Mesodermal cell (in vitro differentiated cells): ENCODE results near the gene SARS2.
"Not testable (repeated sequence)": the region's sequence is repeated elsewhere in the genome, so short reads cannot be mapped to it uniquely, and the experiment has no call there.

Experiments used
- H3K27ac ChIP-seq: 2 replicates; pipeline ENCODE4 v1.7.0; 2013; ENCODE audit warnings: mild to moderate bottlenecking, low read depth, low read length, moderate library complexity; ENCODE audit not compliant: severe bottlenecking
- H3K36me3 ChIP-seq: 2 replicates; pipeline ENCODE4 v1.7.1; 2013; ENCODE audit warnings: mild to moderate bottlenecking, low read length, moderate library complexity; ENCODE audit not compliant: control insufficient read depth, insufficient read depth
- H3K4me1 ChIP-seq: one replicate; pipeline ENCODE4 v1.7.1; 2013; ENCODE audit warnings: mild to moderate bottlenecking, low read length; ENCODE audit not compliant: insufficient read depth, control insufficient read depth, poor library complexity, severe bottlenecking
- H3K4me3 ChIP-seq: 2 replicates; pipeline ENCODE4 v1.7.0; 2013; ENCODE audit warnings: low read length, control low read depth, mild to moderate bottlenecking; ENCODE audit not compliant: insufficient read depth, poor library complexity, severe bottlenecking; ENCODE audit errors: extremely low read depth
- H3K9me3 ChIP-seq: 2 replicates; pipeline ENCODE4 v1.7.1; 2013; ENCODE audit warnings: mild to moderate bottlenecking, low read length, moderate library complexity; ENCODE audit not compliant: control insufficient read depth
- WGBS, 2 experiments: methylation state at CpG; one replicate each; pipeline ENCODE4 v1.1.5; 2013; ENCODE audit warnings: missing lambda C conversion rate in 2 of 2; ENCODE audit not compliant: insufficient coverage in 2 of 2; 5-methylcytosine and 5-hydroxymethylcytosine counted together

The SARS2 gene

GRCh38 chr19:38966149-38966548 lies 35.6 kb upstream of the SARS2 start:
- 94 to 96% methylated on average over 2 to 3 of the region's 5 CpGs for WGBS, 2 experiments
- H3K9me3 ChIP-seq, H3K4me1 ChIP-seq, H3K4me3 ChIP-seq, H3K27ac ChIP-seq: not testable (repeated sequence)
- peaks cover 37% of the 10 kb centered on the region for H3K36me3 ChIP-seq

- WGBS, 2 experiments: 67 to 80% methylated on average over 1 to 2 of the region's 2 CpGs
- H3K36me3 ChIP-seq: peaks cover 34% of the 10 kb centered on the region
Observed at GRCh38 chr19:38964738-38965137, 34.2 kb upstream of the SARS2 start.

GRCh38 chr19:38959618-38960017 lies 29.1 kb upstream of the SARS2 start:
- no peak overlapping the region for H3K4me3 ChIP-seq
- H3K36me3 ChIP-seq: peaks cover 39% of the 10 kb centered on the region
- no CpG with 5 or more reads among the region's 5 CpGs for WGBS, 2 experiments
- H3K27ac ChIP-seq: no peak overlapping the region
- no peaks in the 10 kb centered on the region for H3K4me1 ChIP-seq
- H3K9me3 ChIP-seq: no peaks in the 10 kb centered on the region

More at GRCh38 chr19:38964738-38965137, 34.2 kb upstream of the SARS2 start:
- Histone ChIP-seq H3K9me3 (no peaks in the 10 kb centered on the region), H3K27ac (no peak overlapping the region), H3K4me3 (no peak overlapping the region), H3K4me1 (no peaks in the 10 kb centered on the region)

DNA sequence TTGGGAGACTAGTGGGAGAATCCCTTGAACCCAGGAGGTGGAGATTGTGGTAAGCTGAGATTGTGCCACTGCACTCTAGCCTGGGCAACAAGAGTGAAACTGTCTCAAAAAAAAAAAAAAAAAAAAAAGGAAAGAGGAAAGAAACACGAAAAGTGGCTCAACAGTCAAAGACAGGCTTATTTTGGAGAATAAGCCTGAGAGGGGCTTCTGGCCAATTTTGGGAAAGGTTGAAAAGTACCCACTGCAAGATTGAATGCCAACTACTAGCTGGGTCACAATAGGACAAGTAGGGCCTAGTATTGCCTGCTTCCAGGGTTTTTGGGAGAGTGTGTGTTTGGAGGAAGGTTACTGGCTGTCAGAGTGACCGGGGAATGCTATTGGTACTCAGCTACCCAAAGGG lies 27.7 kb upstream of the SARS2 start:
- Histone ChIP-seq H3K4me3 (no peak overlapping the region), H3K36me3 (peaks cover 28% of the 10 kb centered on the region), H3K27ac (no peak overlapping the region), H3K4me1 (no peaks in the 10 kb centered on the region), H3K9me3 (no peaks in the 10 kb centered on the region)
- 92 to 100% methylated on average over 1 to 2 of the region's 2 CpGs for WGBS, 2 experiments

GRCh38 chr19:38956264-38956663 lies 25.7 kb upstream of the SARS2 start:
- peaks cover 27% of the 10 kb centered on the region for H3K36me3 ChIP-seq
- 100% methylated on average over 1 of the region's 2 CpGs for WGBS, 2 experiments
- H3K4me1 ChIP-seq: no peaks in the 10 kb centered on the region
- H3K9me3 ChIP-seq: no peaks in the 10 kb centered on the region
- no peak overlapping the region for H3K27ac ChIP-seq
- no peak overlapping the region for H3K4me3 ChIP-seq

GRCh38 chr19:38953677-38954076 lies 23.1 kb upstream of the SARS2 start:
- peaks cover 20% of the 10 kb centered on the region for H3K36me3 ChIP-seq

DNA sequence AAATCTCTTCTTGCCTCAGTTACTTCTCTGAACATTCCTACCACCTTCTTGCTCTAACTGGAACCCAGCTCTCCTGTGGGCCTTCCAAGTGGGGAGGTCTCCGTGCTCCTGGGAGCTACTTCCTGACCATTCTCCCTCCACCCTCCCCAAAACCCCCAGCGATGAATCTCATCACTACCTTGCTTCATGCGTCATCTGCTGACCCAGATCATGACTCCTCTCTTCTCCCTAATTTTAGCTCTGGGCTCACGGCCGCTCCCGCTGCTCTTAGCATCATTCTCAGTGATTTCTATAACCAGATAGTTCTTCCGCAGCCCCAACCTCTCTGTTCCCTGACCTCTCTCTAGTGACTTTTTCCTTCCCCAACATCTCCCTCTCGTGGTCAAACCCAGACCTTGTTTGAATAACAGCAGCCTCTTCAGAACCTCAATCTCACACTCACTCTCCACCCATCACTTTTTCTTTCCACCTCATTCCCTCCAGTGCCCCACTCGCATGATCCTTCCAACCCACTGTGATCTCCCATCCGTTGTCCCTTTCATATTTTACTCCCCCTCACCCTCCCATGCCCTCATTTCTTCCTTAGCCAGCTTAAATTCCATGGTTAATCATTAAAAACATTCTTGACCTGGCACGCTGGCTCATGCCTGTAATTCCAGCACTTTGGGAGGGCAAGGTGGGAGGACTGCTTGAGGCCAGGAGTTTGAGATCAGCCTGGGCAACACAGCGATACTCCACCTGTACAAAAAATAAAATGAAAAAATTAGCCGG lies 22.0 kb upstream of the SARS2 start:
- Histone ChIP-seq H3K36me3 (peaks cover 26% of the 10 kb centered on the region), H3K4me3 (no peak overlapping the region), H3K4me1 (no peaks in the 10 kb centered on the region), H3K9me3 (no peaks in the 10 kb centered on the region), H3K27ac (no peak overlapping the region)
- WGBS, 2 experiments: 72 to 77% methylated on average over 11 to 12 of the region's 13 CpGs

More at GRCh38 chr19:38953677-38954076, 23.1 kb upstream of the SARS2 start:
- no peaks in the 10 kb centered on the region for H3K9me3 ChIP-seq
- no peak overlapping the region for H3K27ac ChIP-seq
- WGBS, 2 experiments: 55 to 76% methylated on average over 3 of the region's 4 CpGs
- H3K4me1 ChIP-seq: no peaks in the 10 kb centered on the region
- H3K4me3 ChIP-seq: no peak overlapping the region

GRCh38 chr19:38951187-38951586 lies 20.6 kb upstream of the SARS2 start:
- Histone ChIP-seq H3K4me1 (no peaks in the 10 kb centered on the region), H3K9me3 (no peaks in the 10 kb centered on the region), H3K4me3 (no peak overlapping the region), H3K36me3 (peaks cover 31% of the 10 kb centered on the region), H3K27ac (no peak overlapping the region)
- 100% methylated on average over 1 of the region's 3 CpGs; no CpG with 5 or more reads in 1 of the 2 experiments for WGBS, 2 experiments

GRCh38 chr19:38949580-38950367 lies 19.2 kb upstream of the SARS2 start:
- Histone ChIP-seq H3K9me3 (no peaks in the 10 kb centered on the region), H3K36me3 (peaks cover 38% of the 10 kb centered on the region), H3K4me1 (no peaks in the 10 kb centered on the region), H3K27ac (no peak overlapping the region), H3K4me3 (no peak overlapping the region)
- 59 to 67% methylated on average over 36 to 64 of the region's 72 CpGs for WGBS, 2 experiments

- Histone ChIP-seq H3K9me3 (no peaks in the 10 kb centered on the region), H3K4me3 (no peak overlapping the region), H3K27ac (no peak overlapping the region), H3K4me1 (no peaks in the 10 kb centered on the region), H3K36me3 (peaks cover 40% of the 10 kb centered on the region)
- WGBS, 2 experiments: 76 to 91% methylated on average over 4 to 9 of the region's 11 CpGs
Observed at GRCh38 chr19:38946229-38947010, 15.9 kb upstream of the SARS2 start.
